Endodermal cell (in vitro differentiated cells): ENCODE data around the gene THSD7A. TPM values are rescaled to one million over a fixed set of nuclear protein-coding genes. Genes with fewer than 3 reads are reported as not detected.

ENCODE experiments used
- DNase-seq: peaks from one replicate; pipeline ENCODE4 v3.0.0-alpha.2; 2017
- H3K27ac ChIP-seq: 2 replicates; pipeline ENCODE4 v1.5.1; 2013; ENCODE audit warnings: mild to moderate bottlenecking, low read depth, low read length, moderate library complexity
- H3K27me3 ChIP-seq: 2 replicates; pipeline ENCODE4 v1.6.1; 2013; ENCODE audit warnings: mild to moderate bottlenecking, low read length, moderate library complexity; ENCODE audit not compliant: insufficient read depth, control insufficient read depth, poor library complexity, severe bottlenecking
- H3K36me3 ChIP-seq: 2 replicates; pipeline ENCODE4 v1.7.0; 2013; ENCODE audit warnings: mild to moderate bottlenecking, low read length, moderate library complexity; ENCODE audit not compliant: control insufficient read depth, insufficient read depth
- H3K4me1 ChIP-seq: one replicate; pipeline ENCODE4 v1.7.0; 2013; ENCODE audit warnings: low read length; ENCODE audit not compliant: control insufficient read depth, insufficient read depth
- H3K4me3 ChIP-seq: 2 replicates; pipeline ENCODE4 v1.5.1; 2013; ENCODE audit warnings: mild to moderate bottlenecking, low read length, moderate library complexity
- H3K9ac ChIP-seq: 2 replicates; pipeline ENCODE4 v1.6.1; 2013; ENCODE audit warnings: mild to moderate bottlenecking, low read length, moderate library complexity; ENCODE audit not compliant: poor library complexity, severe bottlenecking; ENCODE audit errors: extremely low read depth
- H3K9me3 ChIP-seq: 2 replicates; pipeline ENCODE4 v1.6.1; 2013; ENCODE audit warnings: mild to moderate bottlenecking, low read length, moderate library complexity; ENCODE audit not compliant: control insufficient read depth
- H3K27ac Mint-ChIP-seq: 2 replicates; pipeline ENCODE4 v1.8.0; 2020; ENCODE audit warnings: mixed read lengths
- H3K27me3 Mint-ChIP-seq: 2 replicates; pipeline ENCODE4 v1.8.0; 2021; ENCODE audit warnings: mild to moderate bottlenecking, mixed read lengths; ENCODE audit not compliant: insufficient read depth
- H3K36me3 Mint-ChIP-seq: 2 replicates; pipeline ENCODE4 v1.8.0; 2020; ENCODE audit warnings: low read depth, mixed read lengths
- H3K4me1 Mint-ChIP-seq: 2 replicates; pipeline ENCODE4 v1.8.0; 2020; ENCODE audit warnings: mixed read lengths
- H3K4me3 Mint-ChIP-seq: 2 replicates; pipeline ENCODE4 v1.8.0; 2020; ENCODE audit warnings: mild to moderate bottlenecking, moderate library complexity, mixed read lengths
- H3K9me3 Mint-ChIP-seq: 2 replicates; pipeline ENCODE4 v1.8.0; 2020; ENCODE audit warnings: mild to moderate bottlenecking, mixed read lengths
- CTCF ChIP-seq: fragments of 200-600 bp; sonication (generic); conservative IDR thresholded peaks from 2 replicates; pipeline ENCODE4 v1.5.0; 2021; ENCODE audit warnings: antibody characterized with exemption, mild to moderate bottlenecking
- WGBS, 2 experiments: methylation state at CpG; one replicate each; pipeline versions ENCODE4 v1.1.5 to v1.1.7; 2013; ENCODE audit warnings: missing lambda C conversion rate in 2 of 2, mixed read lengths in 1 of 2; ENCODE audit not compliant: insufficient coverage in 1 of 2, insufficient read length in 1 of 2; 5-methylcytosine and 5-hydroxymethylcytosine counted together
- total RNA-seq, 2 donors: library from RNA; stranded (reverse); fragmentation: NEBNext Ultra II Directional in 1 of 2; extraction: Animal tissue kit (Norgen Biotek cat#: 25700) in 1 of 2; gene quantifications; 2 replicates in 1 of 2; 3 replicates in 1 of 2; pipeline ENCODE4 v1.2.1, GENCODE V29; 2021

The THSD7A gene
- total RNA-seq, 2 donors from 2014 or later = 0.73 to 1.3 TPM

- Histone ChIP-seq H3K27ac (no peak overlapping the region), H3K9me3 (no peaks in the 10 kb centered on the region), H3K4me3 (no peak overlapping the region), H3K27me3 (no peaks in the 10 kb centered on the region), H3K9ac (no peak overlapping the region), H3K36me3 (no peaks in the 10 kb centered on the region), H3K4me1 (no peaks in the 10 kb centered on the region)
- H3K27me3 Mint-ChIP-seq = no peaks in the 10 kb centered on the region
- H3K36me3 Mint-ChIP-seq = no peaks in the 10 kb centered on the region
- H3K27ac Mint-ChIP-seq = no peak overlapping the region
- DNase-seq = no peak
- H3K9me3 Mint-ChIP-seq = no peaks in the 10 kb centered on the region
- no peak for TF ChIP-seq CTCF
- H3K4me1 Mint-ChIP-seq = peaks cover 7% of the 10 kb centered on the region
- no peak overlapping the region for H3K4me3 Mint-ChIP-seq
These were observed 115.8 kb downstream of the THSD7A start for GRCh38 chr7:11716185-11716584.

GRCh38 chr7:11714676-11715075 is 117.3 kb downstream of the THSD7A start:
- H3K27me3 ChIP-seq = no peaks in the 10 kb centered on the region
- H3K9me3 ChIP-seq = no peaks in the 10 kb centered on the region
- no peak overlapping the region for H3K4me3 ChIP-seq
- no peak for TF ChIP-seq CTCF
- no peak overlapping the region for H3K27ac ChIP-seq
- no peaks in the 10 kb centered on the region for H3K36me3 ChIP-seq
- Mint-ChIP-seq H3K27me3 (no peaks in the 10 kb centered on the region), H3K4me1 (peaks cover 7% of the 10 kb centered on the region), H3K4me3 (no peak overlapping the region), H3K27ac (no peak overlapping the region), H3K36me3 (no peaks in the 10 kb centered on the region), H3K9me3 (no peaks in the 10 kb centered on the region)
- no peak for DNase-seq
- WGBS, 2 experiments = 96% methylated on average over 2 of the region's 2 CpGs; no CpG with 5 or more reads in 1 of the 2 experiments
- H3K9ac ChIP-seq = no peak overlapping the region
- H3K4me1 ChIP-seq = no peaks in the 10 kb centered on the region

GRCh38 chr7:11714205-11714604 is 117.8 kb downstream of the THSD7A start:
- no peaks in the 10 kb centered on the region for H3K9me3 ChIP-seq
- Mint-ChIP-seq H3K36me3 (no peaks in the 10 kb centered on the region), H3K27ac (no peak overlapping the region), H3K4me1 (peaks cover 7% of the 10 kb centered on the region), H3K9me3 (no peaks in the 10 kb centered on the region), H3K27me3 (no peaks in the 10 kb centered on the region), H3K4me3 (no peak overlapping the region)
- no CpG with 5 or more reads among the region's 1 CpG for WGBS, 2 experiments
- H3K27ac ChIP-seq = no peak overlapping the region
- H3K36me3 ChIP-seq = no peaks in the 10 kb centered on the region
- no peaks in the 10 kb centered on the region for H3K4me1 ChIP-seq
- no peaks in the 10 kb centered on the region for H3K27me3 ChIP-seq
- H3K4me3 ChIP-seq = no peak overlapping the region
- no peak overlapping the region for H3K9ac ChIP-seq
- TF ChIP-seq CTCF = no peak
- DNase-seq = no peak
